NT2/D1 (cell line): Measurements from ENCODE around the gene UNC13C.

Experiments
- SUZ12 ChIP-seq: IDR thresholded peaks from 2 replicates; pipeline ENCODE4 v1.6.1; 2011; ENCODE audit not compliant: insufficient read length, insufficient read depth; ENCODE audit errors: extremely low read depth
- YY1 ChIP-seq: IDR thresholded peaks from 2 replicates; pipeline ENCODE4 v1.6.1; 2011; ENCODE audit not compliant: insufficient read length, insufficient read depth
- ZNF274 ChIP-seq: IDR thresholded peaks from 2 replicates; pipeline ENCODE4 v1.6.1; 2011; ENCODE audit warnings: mild to moderate bottlenecking, low read depth, low read length

GRCh38 chr15:54149115-54149531 is 170.9 kb downstream of the UNC13C start:
- TF ChIP-seq YY1 = no peak
- TF ChIP-seq ZNF274 = no peak
- no peak for TF ChIP-seq SUZ12
